Activated CD4-positive, alpha-beta T cell treated with anti-CD3 and anti-CD28 coated beads, Interleukin-2, amount 10 ng/mL, durations not matched to agents 24 days and 14 days (primary cell): ENCODE measurements around the gene LGALS8. TPM values are rescaled to one million over a fixed set of nuclear protein-coding genes. Genes with fewer than 3 reads are reported as not detected.
A peak's percentile ranks its signal among the peaks of the same experiment; 100 is the strongest.
"Not testable (repeated sequence)": the region's sequence is repeated elsewhere in the genome, so short reads cannot be mapped to it uniquely, and the experiment has no call there.

Source experiments
- DNase-seq: peaks from one replicate; pipeline ENCODE4 v3.0.0; 2022
- H3K27ac Mint-ChIP-seq: one replicate; pipeline ENCODE4 v1.8.0; 2022; ENCODE audit warnings: mild to moderate bottlenecking, mixed read lengths
- H3K27me3 Mint-ChIP-seq: one replicate; pipeline ENCODE4 v1.8.0; 2022; ENCODE audit warnings: mixed read lengths
- H3K36me3 Mint-ChIP-seq: one replicate; pipeline ENCODE4 v1.8.0; 2022; ENCODE audit warnings: low read depth, mild to moderate bottlenecking, mixed read lengths
- H3K4me1 Mint-ChIP-seq: one replicate; pipeline ENCODE4 v1.8.0; 2021; ENCODE audit warnings: mixed read lengths
- H3K4me3 Mint-ChIP-seq: one replicate; pipeline ENCODE4 v1.8.0; 2022; ENCODE audit warnings: mild to moderate bottlenecking, moderate library complexity, mixed read lengths
- H3K9me3 Mint-ChIP-seq: one replicate; pipeline ENCODE4 v1.8.0; 2021; ENCODE audit warnings: mixed read lengths
- intact Hi-C: fragments of 100-400 bp; cut with micrococcal nuclease; formaldehyde crosslinking; loops from one replicate; pipeline ENCODE4 v1.15.1; 2023
- total RNA-seq: library from RNA; stranded (reverse); gene quantifications from 2 replicates; pipeline ENCODE4 v1.2.3, GENCODE V29; 2022

The LGALS8 gene
- total RNA-seq, 1 donor from 2014 or later = 68.9 TPM

GRCh38 chr1:236497908-236498307, 25.9 kb upstream of the LGALS8 start:
- Mint-ChIP-seq H3K27ac (no peak overlapping the region), H3K4me1 (peaks cover 7% of the 10 kb centered on the region), H3K9me3 (no peaks in the 10 kb centered on the region), H3K27me3 (peaks cover 2% of the 10 kb centered on the region), H3K4me3 (no peak overlapping the region), H3K36me3 (no peaks in the 10 kb centered on the region)
- no peak for DNase-seq
- intact Hi-C loops = loop anchor here (10.0 kb wide), 1 partner anchor 213 kb away; the partner anchor contains the start of gene ERO1B

GRCh38 chr1:236501093-236501492, 22.7 kb upstream of the LGALS8 start:
- Mint-ChIP-seq H3K27ac (no peak overlapping the region), H3K27me3 (peaks cover 2% of the 10 kb centered on the region), H3K4me1 (peaks cover 10% of the 10 kb centered on the region), H3K4me3 (no peak overlapping the region), H3K9me3 (no peaks in the 10 kb centered on the region), H3K36me3 (no peaks in the 10 kb centered on the region)
- no peak for DNase-seq
- intact Hi-C loops = no loop called here

- Mint-ChIP-seq H3K4me1 (peaks cover 10% of the 10 kb centered on the region), H3K27me3 (peaks cover 2% of the 10 kb centered on the region), H3K4me3 (peak overlapping the region; percentile 66), H3K27ac (peak overlapping the region; percentile 73), H3K9me3 (no peaks in the 10 kb centered on the region), H3K36me3 (no peaks in the 10 kb centered on the region)
- no peak for DNase-seq
- intact Hi-C loops = no loop called here
These were observed 21.2 kb upstream of the LGALS8 start for GRCh38 chr1:236502579-236502971.

- Mint-ChIP-seq H3K27ac (peak overlapping the region; percentile 73), H3K27me3 (peaks cover 2% of the 10 kb centered on the region), H3K4me3 (peak overlapping the region; percentile 66), H3K4me1 (peaks cover 10% of the 10 kb centered on the region), H3K36me3 (no peaks in the 10 kb centered on the region), H3K9me3 (no peaks in the 10 kb centered on the region)
- intact Hi-C loops = no loop called here
- peak; percentile 61 for DNase-seq
These were observed 20.7 kb upstream of the LGALS8 start for GRCh38 chr1:236502972-236503639.

- intact Hi-C loops, H3K36me3 Mint-ChIP-seq, H3K27ac Mint-ChIP-seq, H3K27me3 Mint-ChIP-seq, DNase-seq, H3K4me3 Mint-ChIP-seq, H3K9me3 Mint-ChIP-seq: not testable (repeated sequence)
- H3K4me1 Mint-ChIP-seq = peaks cover 16% of the 10 kb centered on the region
These were observed 19.4 kb upstream of the LGALS8 start for GRCh38 chr1:236504338-236504737.

GRCh38 chr1:236507022-236507700, 16.6 kb upstream of the LGALS8 start:
- Mint-ChIP-seq H3K9me3 (no peaks in the 10 kb centered on the region), H3K27ac (no peak overlapping the region), H3K4me3 (no peak overlapping the region), H3K27me3 (peaks cover 14% of the 10 kb centered on the region), H3K36me3 (no peaks in the 10 kb centered on the region), H3K4me1 (peaks cover 22% of the 10 kb centered on the region)
- no peak for DNase-seq
- intact Hi-C loops = no loop called here

GRCh38 chr1:236508593-236509027, 15.2 kb upstream of the LGALS8 start:
- Mint-ChIP-seq H3K27me3 (peaks cover 14% of the 10 kb centered on the region), H3K27ac (no peak overlapping the region), H3K36me3 (no peaks in the 10 kb centered on the region), H3K9me3 (no peaks in the 10 kb centered on the region), H3K4me3 (no peak overlapping the region), H3K4me1 (peaks cover 13% of the 10 kb centered on the region)
- intact Hi-C loops = no loop called here
- no peak for DNase-seq

- no peak overlapping the region for H3K4me3 Mint-ChIP-seq
These were observed 14.6 kb upstream of the LGALS8 start for GRCh38 chr1:236509203-236509602.

GRCh38 chr1:236509647-236510401, 14.0 kb upstream of the LGALS8 start:
- Mint-ChIP-seq H3K4me3 (no peak overlapping the region), H3K27ac (no peak overlapping the region), H3K9me3 (no peaks in the 10 kb centered on the region), H3K4me1 (peaks cover 13% of the 10 kb centered on the region), H3K36me3 (no peaks in the 10 kb centered on the region), H3K27me3 (peaks cover 12% of the 10 kb centered on the region)
- no peak for DNase-seq
- intact Hi-C loops = no loop called here

More at GRCh38 chr1:236509203-236509602, 14.6 kb upstream of the LGALS8 start:
- Mint-ChIP-seq H3K4me1 (peaks cover 13% of the 10 kb centered on the region), H3K36me3 (no peaks in the 10 kb centered on the region), H3K27ac (no peak overlapping the region), H3K9me3 (no peaks in the 10 kb centered on the region), H3K27me3 (peaks cover 13% of the 10 kb centered on the region)
- DNase-seq = no peak
- intact Hi-C loops = no loop called here

- DNase-seq = no peak
- no peak overlapping the region for H3K27ac Mint-ChIP-seq
These were observed 11.9 kb upstream of the LGALS8 start for GRCh38 chr1:236511735-236512418.

GRCh38 chr1:236514703-236515442, 8.9 kb upstream of the LGALS8 start:
- DNase-seq = no peak
- intact Hi-C loops = no loop called here
- Mint-ChIP-seq H3K4me3 (no peak overlapping the region), H3K27ac (no peak overlapping the region), H3K9me3 (no peaks in the 10 kb centered on the region), H3K36me3 (no peaks in the 10 kb centered on the region), H3K4me1 (peaks cover 22% of the 10 kb centered on the region), H3K27me3 (peaks cover 4% of the 10 kb centered on the region)

More at GRCh38 chr1:236511735-236512418, 11.9 kb upstream of the LGALS8 start:
- no peaks in the 10 kb centered on the region for H3K36me3 Mint-ChIP-seq
- intact Hi-C loops = no loop called here
- H3K4me1 Mint-ChIP-seq = peaks cover 22% of the 10 kb centered on the region
- H3K9me3 Mint-ChIP-seq = no peaks in the 10 kb centered on the region
- H3K27me3 Mint-ChIP-seq = peaks cover 12% of the 10 kb centered on the region
- H3K4me3 Mint-ChIP-seq = no peak overlapping the region

- H3K4me1 Mint-ChIP-seq = peaks cover 21% of the 10 kb centered on the region
- H3K9me3 Mint-ChIP-seq = no peaks in the 10 kb centered on the region
- no peak overlapping the region for H3K27ac Mint-ChIP-seq
- H3K4me3 Mint-ChIP-seq = no peak overlapping the region
- H3K36me3 Mint-ChIP-seq = no peaks in the 10 kb centered on the region
- peaks cover 1% of the 10 kb centered on the region for H3K27me3 Mint-ChIP-seq
- no peak for DNase-seq
- intact Hi-C loops = no loop called here
These were observed 8.3 kb upstream of the LGALS8 start for GRCh38 chr1:236515443-236515958.
